GM21786 (cell line): ENCODE measurements around the gene CTNND2.

Experiments used
- ATAC-seq: cut with Tn5 transposase; IDR thresholded peaks from one replicate; pipeline ENCODE4 v1.9.1; 2021; ENCODE audit not compliant: unreplicated experiment

CTNND2 gene

GRCh38 chr5:11394933-11395332, 509.3 kb downstream of the CTNND2 start:
- no peak for ATAC-seq

- no peak for ATAC-seq
These were observed 513.9 kb downstream of the CTNND2 start for GRCh38 chr5:11390291-11390767.

GRCh38 chr5:11387382-11387781, 516.9 kb downstream of the CTNND2 start:
- no peak for ATAC-seq

GRCh38 chr5:11386398-11386797, 517.8 kb downstream of the CTNND2 start:
- no peak for ATAC-seq

- no peak for ATAC-seq
These were observed 518.3 kb downstream of the CTNND2 start for GRCh38 chr5:11385901-11386293.

GRCh38 chr5:11385251-11385900, 518.9 kb downstream of the CTNND2 start:
- no peak for ATAC-seq

- no peak for ATAC-seq
These were observed 519.6 kb downstream of the CTNND2 start for GRCh38 chr5:11384441-11385250.

- no peak for ATAC-seq
These were observed 520.6 kb downstream of the CTNND2 start for GRCh38 chr5:11383506-11384095.

GRCh38 chr5:11378461-11378860, 525.8 kb downstream of the CTNND2 start:
- ATAC-seq: no peak

- ATAC-seq: no peak
These were observed 526.4 kb downstream of the CTNND2 start for GRCh38 chr5:11377896-11378295.

- ATAC-seq: no peak
These were observed 532.1 kb downstream of the CTNND2 start for GRCh38 chr5:11372191-11372590.

GRCh38 chr5:11371021-11371420, 533.2 kb downstream of the CTNND2 start:
- ATAC-seq: no peak

- no peak for ATAC-seq
These were observed 539.7 kb downstream of the CTNND2 start for GRCh38 chr5:11364531-11364930.

- no peak for ATAC-seq
These were observed 540.5 kb downstream of the CTNND2 start for GRCh38 chr5:11363631-11364178.

- ATAC-seq: no peak
These were observed 542.5 kb downstream of the CTNND2 start for GRCh38 chr5:11361768-11362167.

- ATAC-seq: no peak
These were observed 546.3 kb downstream of the CTNND2 start for GRCh38 chr5:11357928-11358327.

- ATAC-seq: no peak
These were observed 548.8 kb downstream of the CTNND2 start for GRCh38 chr5:11355491-11355890.

GRCh38 chr5:11346336-11346735, 557.9 kb downstream of the CTNND2 start:
- no peak for ATAC-seq

- no peak for ATAC-seq
These were observed 568.1 kb downstream of the CTNND2 start for GRCh38 chr5:11335881-11336760.

GRCh38 chr5:11334404-11334803, 569.8 kb downstream of the CTNND2 start:
- ATAC-seq: no peak

- no peak for ATAC-seq
These were observed 574.6 kb downstream of the CTNND2 start for GRCh38 chr5:11329679-11330078.
